Activated CD4-positive, CD25-positive, alpha-beta regulatory T cell (primary cell): ENCODE data around the gene RPL12.

ENCODE experiments used
- DNase-seq, 4 experiments: peaks; one replicate each; lab custom pipeline; 2025; lab: John Stamatoyannopoulos, UW

RPL12 gene

DNA sequence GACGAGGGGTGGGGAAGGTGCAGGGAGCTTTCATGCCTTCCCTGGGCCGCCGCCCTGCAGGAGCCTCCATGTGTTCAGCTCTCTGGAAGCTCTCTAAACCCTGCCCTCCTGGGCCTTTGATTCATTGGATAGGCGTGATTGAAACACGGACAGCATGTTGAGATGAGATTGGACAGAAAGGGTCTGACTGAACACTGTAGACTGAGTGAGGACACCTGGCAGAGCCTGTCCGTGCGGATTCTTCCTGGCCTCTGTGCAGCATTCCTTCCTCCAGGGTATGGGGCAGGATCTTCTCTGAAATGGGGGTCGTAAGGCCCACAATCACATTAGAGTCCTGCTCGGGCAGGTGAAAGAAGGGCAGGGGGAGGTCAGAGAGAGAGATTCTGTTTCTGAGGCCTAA is 12.8 kb downstream of the RPL12 start:
- DNase-seq = no peak

DNA sequence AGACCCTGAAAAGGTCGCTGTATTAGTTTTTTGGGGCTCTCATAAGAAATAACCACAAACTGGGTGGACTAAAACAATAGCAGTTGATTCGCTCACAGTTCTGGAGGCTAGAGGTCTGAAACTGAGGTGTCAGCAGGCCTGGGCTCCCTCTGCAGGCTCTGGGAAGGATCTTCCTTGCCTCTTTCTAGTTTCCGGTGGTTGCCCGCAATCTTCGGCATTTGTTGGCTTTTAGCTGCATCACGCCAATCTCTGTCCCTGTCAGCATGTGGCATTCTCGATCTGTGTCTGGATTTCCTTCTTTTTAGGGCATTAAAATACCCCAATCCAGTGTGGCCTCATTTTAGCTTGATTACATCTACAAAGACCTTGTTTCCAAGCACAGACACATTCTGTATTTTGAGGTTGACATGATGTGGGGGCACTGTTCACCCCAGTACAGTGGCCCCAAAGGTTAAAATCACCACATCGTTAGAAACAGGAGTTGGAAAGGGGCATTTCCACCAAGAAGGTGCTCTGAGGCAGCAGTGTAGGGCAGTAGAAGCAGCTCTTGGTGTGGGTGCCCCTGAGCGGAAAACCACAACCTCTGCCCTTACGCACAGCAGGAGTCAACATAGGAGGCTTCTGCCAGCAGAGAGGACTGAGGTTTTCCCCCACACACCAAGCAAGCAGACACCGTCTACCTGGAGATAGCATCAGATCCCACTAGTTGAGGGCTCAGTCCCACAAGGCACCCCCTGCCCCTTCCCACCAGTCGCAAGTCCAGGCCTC is 13.5 kb downstream of the RPL12 start:
- DNase-seq = no peak

DNA sequence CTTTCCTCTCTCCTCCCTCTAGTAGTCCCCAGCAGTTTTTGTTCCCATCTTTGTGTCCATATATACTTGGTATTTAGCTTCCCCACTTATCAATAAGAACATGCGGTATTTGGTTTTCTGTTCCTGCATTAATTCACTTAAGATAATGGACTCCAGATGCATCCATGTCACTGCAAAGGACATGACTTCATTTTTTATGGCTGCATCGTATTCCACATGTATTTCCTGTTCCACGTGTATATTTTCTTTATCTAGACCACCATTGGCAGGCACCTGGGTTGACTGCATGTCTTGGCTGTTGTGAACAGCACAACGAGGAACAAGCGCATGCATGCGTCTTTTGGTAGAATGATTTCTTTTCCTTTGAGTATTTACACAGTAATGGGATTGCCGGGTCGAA is 20.8 kb downstream of the RPL12 start:
- no peak for DNase-seq

DNA sequence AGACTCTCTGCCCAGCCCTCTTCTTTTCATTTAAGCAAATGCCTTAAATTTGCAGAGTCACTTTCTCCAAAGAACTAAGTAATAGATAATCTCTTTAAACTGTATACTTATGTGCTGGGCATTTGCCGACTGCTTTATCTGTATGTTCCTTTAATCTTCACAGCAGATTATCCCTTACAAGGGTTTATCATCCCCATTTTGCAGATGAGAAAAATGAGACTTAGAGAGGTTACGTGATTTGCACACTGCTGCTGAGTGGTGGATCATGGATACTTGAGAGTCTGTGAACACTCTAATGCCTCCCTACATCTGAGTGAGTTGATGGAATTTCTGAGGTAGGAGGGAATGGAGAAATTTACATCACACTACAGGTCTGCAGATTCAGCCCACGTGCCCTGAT is 22.9 kb downstream of the RPL12 start:
- DNase-seq = no peak

DNA sequence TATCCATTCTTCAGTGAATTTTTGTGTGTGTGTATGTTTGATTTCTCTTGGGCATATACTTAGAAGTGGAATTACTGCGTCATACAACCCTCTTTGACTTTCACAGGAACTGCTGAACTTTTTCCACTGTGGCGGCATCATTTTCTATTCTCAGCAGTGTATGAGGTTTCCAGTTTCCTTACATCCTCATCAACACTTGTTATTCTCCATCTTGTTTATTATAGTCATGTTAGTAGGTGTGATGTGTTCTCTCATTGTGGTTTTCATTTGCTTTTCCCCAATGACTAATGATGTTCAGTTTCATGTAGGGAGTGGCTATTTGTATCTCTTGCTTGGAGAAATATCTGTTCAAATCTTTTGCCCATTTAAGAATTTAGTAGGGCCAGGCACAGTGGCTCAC is 24.4 kb downstream of the RPL12 start:
- no peak for DNase-seq

DNA sequence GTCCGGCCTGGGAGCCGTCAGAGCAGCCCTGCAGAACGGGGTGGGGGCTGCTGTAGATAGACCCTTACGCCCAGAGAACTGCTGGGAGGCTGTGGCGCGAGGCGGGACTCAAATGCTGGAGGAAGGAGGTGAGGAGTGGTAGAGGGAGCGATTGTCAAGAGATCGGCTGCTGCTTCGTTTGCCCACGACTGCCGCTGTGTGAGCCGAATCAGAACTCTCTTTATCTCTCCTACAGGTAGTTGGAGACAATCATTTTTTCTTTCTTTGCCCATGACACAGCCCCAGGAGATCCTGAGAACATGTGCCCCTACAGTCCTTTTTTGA is 26.6 kb downstream of the RPL12 start:
- DNase-seq = no peak

DNA sequence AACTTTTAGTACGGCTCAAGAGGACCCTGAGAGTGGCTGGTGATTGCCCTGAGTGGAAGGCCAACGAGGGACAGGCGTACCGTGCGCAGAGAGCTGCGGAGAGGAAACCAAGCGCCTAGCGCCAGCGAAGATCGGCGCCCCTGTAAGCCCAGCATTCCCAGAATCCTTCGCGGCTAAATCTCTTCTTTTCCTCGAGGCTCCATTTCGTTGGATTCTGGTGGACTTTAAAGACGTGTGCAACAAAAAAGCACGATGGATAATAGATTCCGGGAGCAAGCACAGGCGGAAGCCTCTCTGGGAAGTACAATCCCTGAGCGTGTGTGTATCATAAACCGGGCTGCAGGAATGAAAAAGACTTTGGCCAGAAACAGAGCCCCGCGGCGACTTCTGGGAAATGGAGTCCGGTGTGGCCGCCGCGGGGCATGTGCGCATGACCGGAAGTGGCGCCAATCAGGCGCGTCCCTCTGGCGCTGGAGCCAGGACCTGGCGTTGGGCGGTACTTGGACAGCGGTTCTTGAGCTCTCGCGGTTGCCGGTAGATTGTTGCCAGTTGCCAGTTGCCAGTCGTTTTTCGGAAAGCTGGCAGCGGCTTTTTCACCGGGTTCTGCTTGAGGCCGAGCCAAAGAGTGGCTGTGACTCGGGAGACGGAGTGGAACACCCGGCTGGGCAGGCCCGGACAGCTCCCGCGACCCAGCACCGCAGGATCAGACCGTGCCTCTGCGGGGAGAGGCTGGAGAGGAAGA is 27.1 kb downstream of the RPL12 start, which contains the start of gene ZNF79:
ZNF79 (plus strand) TSS at position 449 of the 742 bp plus-strand sequence. CDS start 406 bp downstream, outside the sequence.
- peak; percentile 80 to 84 (median 81) for DNase-seq

DNA sequence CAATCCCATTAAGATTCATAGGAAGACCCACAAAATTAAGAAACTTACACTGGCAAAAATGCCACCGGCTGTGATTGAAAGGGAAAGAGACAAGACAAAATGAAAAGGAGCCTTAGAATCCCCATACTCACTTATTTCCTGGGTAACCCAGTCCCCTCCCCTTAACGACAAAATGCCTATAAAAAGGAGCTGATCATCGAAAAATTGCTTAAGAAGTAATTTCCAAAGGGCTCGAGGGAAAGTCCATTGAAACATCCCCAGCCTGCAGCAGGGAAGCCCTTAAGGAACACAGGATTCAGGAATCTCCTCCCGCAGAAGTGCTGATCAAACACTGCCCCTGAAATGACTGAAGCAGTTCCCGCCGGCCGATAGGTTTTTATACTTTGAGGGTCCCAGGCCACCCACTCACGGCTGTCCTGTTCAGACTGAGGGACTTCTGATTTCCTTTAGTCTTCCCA is 27.7 kb downstream of the RPL12 start:
- no peak for DNase-seq

DNA sequence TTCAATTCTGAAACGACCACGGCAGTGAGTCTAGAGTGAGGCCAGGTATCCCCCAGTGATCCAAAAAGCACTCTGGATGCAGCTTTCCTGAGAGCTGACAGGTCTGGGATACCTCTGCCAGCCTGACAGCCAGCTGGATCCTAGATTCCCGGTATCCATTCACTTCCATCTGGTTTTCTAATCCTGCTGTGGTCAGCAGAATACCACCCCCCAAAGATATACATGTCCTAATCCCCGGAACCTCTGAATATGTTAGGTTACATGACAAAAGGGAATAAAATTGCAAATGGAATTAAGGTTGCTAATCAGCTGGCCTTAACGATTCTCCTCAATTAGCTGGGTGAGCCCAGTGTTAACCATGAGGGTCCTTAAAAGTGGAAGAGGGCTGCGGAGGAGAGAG is 28.4 kb downstream of the RPL12 start:
- DNase-seq = no peak

DNA sequence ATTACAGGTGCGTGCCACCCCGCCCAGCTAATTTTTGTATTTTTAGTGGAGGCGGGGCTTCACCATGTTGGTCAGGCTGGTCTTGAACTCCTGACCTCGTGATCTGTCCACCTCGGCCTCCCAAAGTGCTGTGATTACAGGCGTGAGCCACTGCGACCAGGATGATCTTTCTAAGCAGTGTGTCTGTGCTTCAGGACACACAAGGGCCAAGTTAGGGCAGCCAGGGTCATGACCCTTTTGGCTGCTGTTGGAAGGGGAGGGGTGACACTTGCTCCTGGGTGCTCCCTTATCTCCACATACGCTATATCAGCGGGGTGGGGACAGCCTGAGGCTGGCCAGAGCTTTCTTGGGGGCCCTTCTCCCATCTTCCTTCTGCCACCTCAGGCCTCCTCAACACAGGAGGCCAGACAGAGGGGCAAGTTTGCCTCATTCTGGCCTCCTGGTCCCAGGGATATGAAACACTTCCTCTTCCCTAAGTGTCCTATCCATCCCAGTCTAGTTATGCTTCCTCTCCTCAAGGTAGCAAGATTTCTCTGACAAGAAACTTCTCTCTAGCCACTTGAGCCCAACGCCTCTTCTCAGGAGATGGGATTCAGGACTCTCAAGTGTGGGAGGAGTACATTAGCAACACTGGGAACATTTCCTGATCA is 28.9 kb downstream of the RPL12 start:
- DNase-seq = no peak

DNA sequence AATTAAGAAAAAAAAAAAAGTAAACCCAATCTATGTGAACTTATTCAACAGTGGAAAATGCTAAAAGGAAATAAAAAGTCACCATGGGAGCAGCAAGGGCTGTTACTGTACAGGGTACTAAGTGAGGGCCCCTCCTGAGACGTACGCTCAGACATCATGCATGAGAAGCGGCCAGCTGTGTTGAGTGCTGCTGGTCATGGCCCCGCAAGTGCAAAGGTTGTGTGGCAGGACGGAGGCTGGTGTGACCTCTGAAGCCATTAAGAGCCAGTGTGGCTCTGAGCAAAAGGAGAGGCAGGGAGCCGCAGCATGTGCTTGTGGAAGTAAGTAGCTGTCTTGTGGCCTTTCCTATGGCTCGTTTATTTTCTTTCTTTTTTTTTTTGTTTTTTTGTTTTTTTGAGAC is 30.1 kb downstream of the RPL12 start:
- DNase-seq = no peak

DNA sequence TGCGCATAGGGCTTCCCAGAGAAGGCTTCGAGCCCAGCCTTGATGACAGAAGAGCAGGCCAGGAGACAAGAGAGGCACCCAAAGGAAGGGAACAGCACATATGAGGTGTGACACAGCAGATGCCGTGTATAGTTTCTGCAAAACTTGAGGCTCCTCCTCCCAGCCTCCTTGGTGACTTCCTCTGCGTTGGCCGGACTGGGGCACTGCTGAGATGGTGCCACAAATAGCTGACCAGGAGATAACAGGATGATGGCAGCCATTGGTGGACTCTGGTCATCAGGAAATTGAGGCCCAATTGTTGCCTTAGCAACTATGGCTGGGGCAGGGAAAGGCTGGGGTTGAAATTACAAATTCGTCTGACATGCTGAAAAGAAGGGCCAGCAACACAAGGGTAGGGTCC is 31.9 kb downstream of the RPL12 start:
- DNase-seq = no peak

DNA sequence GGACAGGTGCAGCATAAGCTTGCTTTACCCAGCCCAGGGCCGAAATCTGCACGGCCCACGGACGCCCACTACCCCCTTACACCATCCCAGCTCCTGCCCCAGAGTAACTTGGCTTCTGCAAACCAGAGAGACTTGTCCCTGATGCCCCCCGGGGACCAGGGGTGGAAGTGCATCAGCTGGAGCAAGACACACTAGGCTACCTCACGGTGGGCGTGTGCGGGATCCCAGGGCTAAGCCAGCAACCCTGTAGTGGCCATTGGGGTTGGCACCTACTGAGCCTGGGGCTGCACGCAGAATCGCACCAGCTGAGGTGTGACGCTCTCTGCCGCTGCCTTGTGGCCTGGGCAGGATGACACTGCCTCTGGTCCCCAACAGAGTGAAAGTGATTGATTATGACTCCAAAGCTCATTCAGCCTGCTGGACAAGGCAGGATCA is 33.2 kb downstream of the RPL12 start:
- no peak for DNase-seq

DNA sequence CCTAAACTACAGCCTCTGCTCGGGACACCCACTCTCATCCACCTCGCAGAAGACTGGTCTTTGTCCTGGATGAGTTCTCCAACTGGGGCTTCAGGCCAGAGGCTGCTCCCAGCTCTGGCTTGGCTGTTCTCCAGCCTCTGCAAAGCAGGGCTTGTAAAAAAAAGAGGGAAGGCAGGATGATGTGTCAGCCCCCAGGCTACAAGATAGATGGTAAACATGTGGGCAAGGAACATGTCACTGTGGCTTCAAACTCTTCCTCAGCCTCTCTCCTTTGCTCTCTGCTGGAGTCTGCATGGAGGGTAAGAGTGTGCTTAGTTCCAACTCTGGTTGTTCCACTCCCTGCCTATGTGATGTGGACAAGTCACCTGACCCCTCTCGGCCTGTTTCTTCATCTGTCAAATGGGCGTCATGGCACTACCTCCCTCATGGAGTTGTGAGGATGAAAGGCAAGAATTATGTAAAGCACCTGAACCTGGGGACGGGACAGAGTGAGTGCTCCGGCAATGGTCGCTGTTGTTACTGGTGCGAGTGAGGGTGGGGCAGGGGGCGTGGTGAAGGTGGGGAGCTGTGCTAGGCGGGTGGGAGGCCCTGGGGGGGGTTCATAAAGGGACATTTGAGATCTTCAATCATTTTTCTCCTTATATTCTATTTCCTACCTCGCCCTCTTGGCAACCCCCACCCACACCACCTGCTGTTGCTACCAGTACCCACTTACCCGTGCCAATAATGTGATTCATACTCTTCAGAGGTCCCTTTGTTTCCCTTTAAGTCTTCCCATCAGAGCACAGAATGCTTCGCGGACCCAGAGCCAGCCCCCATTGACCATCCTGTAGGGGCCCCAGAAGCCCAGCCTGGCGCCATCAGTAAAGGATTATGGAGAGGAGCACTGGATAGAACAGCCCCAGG is 33.8 kb downstream of the RPL12 start:
- DNase-seq = no peak

DNA sequence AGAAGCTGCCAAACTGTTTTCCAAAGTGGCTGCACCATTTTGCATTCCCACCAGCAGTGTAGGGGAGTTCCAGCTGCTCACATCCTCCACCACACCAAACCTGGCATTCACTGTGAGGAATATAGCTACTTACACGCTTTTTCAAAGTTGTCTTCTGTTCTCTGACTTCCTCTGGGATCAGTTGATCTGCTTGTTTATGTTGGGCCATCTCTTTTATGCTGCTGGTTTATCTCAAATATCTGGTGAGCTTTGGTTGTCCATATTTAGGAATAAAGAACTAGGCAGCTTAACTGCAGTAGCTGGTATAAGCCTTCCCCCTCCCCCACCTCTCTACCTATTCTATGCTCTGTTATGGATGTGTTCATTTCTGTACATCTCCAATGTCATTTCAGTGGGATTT is 35.5 kb downstream of the RPL12 start:
- DNase-seq = no peak

DNA sequence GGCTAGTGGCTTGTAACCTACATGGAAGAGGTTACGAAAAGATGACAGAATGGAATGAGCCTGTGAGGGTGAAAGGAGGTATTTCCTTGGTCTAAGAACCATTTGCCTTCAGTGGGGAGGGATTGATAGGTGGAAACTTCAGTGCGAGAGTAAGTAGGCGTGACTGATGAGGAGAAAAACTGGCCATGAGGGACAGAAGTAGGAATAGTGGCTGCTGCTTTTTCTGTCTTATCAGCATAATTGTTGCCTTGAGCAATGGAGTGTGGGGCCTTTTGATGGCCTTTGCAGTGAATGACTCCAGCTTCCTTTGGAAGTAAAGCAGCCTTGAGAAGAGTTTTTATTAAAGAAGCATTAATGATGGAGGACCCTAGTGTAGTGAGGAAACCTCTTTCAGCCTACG is 36.1 kb downstream of the RPL12 start:
- DNase-seq = no peak

DNA sequence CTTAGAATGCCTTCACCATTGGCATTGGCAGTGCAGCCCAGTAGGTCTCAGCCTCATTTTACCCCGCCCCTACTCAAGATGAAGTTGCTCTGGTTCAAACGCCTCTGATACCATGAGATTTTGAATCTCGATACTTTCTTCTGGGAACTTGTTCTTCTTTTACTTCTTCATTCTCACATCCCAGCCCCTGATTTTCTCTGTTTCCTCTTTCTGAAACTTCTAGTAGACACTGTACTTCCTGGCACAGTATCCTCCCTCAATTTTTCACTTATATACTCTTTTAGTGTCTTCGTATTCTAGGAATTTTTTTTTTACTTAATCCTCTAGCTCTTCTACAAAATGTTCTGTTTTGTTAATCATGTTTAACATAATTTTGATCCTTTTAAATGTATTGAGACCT is 40.1 kb downstream of the RPL12 start:
- DNase-seq = no peak

DNA sequence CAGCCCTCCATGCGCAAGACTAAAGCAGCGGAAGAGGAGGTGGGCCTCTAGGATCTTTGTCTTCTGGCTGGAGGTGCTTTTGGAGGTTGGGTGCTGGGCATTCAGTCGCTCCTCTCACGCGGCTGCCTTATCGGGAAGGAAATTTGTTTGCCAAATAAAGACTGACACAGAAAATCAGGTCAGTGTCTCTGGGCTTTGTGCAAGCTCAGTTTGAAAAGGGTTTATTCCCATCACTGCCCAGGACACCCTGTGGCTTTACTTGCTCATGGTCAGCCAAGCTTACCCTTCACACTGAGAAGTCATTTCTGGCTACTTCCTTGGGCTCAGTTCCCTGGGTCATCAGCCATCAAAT is 43.7 kb downstream of the RPL12 start:
- no peak for DNase-seq

DNA sequence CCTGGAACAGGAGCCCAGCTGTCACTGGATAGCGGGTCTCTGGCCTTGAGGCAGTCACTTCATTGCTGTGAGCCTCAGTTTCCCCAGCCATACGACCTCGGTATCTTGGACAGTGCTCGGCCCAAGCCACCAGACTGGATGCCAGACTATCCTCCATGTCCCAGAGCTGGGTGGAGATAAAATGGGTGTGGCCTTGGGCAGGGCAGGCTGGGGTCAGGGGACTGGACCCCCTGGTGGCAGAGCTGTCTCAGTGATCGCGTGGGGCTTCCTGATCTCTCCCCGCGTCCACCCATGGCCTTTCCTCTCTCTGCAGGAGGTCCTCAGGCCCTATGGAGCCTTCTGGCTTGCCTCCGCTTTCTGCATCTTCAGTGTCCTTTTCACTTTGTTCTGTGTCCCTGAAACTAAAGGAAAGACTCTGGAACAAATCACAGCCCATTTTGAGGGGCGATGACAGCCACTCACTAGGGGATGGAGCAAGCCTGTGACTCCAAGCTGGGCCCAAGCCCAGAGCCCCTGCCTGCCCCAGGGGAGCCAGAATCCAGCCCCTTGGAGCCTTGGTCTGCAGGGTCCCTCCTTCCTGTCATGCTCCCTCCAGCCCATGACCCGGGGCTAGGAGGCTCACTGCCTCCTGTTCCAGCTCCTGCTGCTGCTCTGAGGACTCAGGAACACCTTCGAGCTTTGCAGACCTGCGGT is 44.3 kb downstream of the RPL12 start:
- DNase-seq = no peak

DNA sequence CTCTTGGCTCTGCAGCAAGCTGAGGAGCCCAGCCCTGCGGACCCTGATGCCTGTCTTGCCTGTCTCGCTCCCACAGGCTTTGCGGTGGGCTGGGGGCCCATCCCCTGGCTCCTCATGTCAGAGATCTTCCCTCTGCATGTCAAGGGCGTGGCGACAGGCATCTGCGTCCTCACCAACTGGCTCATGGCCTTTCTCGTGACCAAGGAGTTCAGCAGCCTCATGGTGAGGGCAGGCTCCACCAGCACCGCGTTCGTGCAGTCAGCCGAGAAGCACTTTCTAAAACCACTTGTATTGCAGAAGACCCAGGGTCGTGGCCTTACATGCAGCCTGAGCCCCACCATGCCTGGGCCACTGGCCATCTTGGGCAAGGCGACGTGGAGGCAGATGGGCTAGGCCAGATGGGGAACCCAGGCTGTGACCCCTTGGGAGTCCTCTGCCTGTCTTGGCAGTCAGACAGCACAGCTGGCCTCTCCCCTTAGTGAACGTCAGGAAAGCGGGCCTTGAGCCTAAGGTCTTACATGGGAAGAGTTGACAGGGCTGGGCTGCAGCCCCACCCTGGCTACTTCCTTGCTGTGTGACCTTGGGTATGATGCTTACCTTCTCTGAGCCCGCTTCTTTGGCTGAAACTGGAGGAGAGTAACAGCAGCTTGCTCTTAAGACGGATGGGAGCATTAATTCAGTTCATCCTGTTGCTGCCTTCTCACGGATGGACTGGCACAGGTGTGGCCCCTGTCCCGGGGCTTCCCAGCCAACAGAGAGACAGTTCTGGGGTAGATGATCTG is 45.7 kb downstream of the RPL12 start:
- no peak for DNase-seq

DNA sequence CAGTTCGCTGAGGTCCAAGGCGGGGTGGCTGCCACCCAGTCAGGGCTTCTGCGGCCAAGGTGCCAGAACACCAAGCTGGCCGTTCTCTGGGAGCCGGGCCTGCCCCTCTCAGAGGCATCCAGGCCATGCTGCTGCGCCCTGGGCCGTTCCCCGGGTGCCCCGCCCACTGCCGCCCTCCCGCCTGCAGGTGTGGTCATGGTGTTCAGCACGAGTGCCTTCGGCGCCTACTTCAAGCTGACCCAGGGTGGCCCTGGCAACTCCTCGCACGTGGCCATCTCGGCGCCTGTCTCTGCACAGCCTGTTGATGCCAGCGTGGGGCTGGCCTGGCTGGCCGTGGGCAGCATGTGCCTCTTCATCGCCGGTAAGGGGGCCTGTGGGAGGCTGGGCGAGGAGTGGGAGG is 46.6 kb downstream of the RPL12 start:
- no peak for DNase-seq
